HUDEP-2 (cell line): ENCODE measurements around the gene OR1J4.
A peak's percentile ranks its signal among the peaks of the same experiment; 100 is the strongest.
"Not testable (repeated sequence)": the region's sequence is repeated elsewhere in the genome, so short reads cannot be mapped to it uniquely, and the experiment has no call there.

Experiments used
- DNase-seq, 76 experiments: peaks; one replicate each; lab custom pipeline; 2025; ENCODE audit not compliant: unreplicated experiment in 76 of 76; lab: John Stamatoyannopoulos, UW

Gene OR1J4, protein sequence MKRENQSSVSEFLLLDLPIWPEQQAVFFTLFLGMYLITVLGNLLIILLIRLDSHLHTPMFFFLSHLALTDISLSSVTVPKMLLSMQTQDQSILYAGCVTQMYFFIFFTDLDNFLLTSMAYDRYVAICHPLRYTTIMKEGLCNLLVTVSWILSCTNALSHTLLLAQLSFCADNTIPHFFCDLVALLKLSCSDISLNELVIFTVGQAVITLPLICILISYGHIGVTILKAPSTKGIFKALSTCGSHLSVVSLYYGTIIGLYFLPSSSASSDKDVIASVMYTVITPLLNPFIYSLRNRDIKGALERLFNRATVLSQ

DNA sequence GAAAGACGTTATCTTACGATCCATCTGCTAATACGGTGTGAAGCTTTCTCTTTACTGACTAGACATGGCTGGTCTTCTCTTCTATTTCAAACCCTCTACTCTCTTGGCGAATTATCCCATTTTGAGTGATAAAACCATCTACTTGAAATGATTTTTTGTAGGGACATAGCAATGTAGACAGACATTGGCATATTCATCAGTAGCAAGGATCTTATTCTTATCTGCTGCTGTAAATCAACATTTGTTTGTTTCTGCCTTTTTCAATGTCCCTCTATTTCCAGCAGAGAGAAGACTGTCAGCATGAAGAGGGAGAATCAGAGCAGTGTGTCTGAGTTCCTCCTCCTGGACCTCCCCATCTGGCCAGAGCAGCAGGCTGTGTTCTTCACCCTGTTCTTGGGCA, at the start of gene OR1J4:
OR1J4 (plus strand) TSS at position 301 of the 400 bp plus-strand sequence; CDS start at position 301, 0 bp downstream.
- no peak for DNase-seq

DNA sequence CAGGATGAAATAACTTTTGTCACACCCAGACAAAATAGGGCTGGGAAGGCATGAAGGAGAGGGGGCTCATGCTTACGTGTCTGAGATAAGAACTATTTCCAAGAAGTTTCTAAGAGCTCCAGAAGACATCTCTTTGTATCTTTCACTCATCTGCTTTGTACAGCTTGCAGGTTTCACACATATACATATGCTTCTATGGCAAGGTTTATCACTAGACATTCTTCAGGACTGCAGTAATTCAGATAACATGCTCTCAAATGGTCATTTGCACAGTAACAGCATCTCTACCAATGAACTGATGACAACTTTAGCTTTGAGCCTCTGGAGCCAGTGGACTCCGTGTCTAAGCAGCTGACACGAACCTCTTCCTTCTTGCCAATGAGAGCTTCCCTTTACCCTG, 44.4 kb upstream of the OR1J4 start:
- DNase-seq: peak in 18 of 76 experiments; percentile 2 to 65 (median 20)

DNA sequence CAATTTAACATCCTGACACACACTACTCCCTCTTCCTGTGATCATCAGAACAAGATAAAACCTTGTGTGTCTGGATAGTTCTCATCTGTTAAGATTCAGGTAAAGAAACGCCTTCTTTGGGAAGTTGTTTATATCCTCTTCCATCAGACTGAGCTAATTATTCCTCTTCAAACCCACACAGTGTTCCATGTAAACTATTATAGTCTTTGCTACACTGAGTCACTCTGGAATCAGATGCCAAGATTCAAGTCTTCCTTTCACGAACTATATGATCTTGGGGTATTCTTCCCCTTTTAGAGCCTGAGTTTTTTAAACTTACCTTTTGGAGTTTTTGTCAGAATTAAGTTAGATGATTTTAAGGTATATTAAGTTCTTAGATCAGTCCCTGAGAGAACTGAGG, 43.2 kb upstream of the OR1J4 start:
- DNase-seq: no peak

DNA sequence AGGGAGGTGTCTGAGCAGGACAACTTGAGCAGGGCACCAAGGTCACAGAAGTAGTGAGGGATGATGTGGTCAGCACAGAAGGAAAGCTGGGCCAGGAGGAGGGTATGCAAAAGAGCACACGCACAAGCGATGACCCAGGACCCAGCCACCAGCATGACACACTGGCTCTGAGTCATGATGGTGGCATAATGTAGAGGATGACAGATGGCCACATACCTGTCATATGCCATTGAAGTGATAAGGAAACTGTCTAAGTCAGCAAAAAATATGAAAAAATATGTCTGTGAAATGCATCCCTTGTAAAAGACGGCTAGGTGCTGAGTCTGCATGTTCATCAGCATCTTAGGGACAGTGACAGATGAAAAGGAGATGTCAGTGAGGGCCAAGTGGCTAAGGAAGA, 41.6 kb upstream of the OR1J4 start:
- DNase-seq: no peak

DNA sequence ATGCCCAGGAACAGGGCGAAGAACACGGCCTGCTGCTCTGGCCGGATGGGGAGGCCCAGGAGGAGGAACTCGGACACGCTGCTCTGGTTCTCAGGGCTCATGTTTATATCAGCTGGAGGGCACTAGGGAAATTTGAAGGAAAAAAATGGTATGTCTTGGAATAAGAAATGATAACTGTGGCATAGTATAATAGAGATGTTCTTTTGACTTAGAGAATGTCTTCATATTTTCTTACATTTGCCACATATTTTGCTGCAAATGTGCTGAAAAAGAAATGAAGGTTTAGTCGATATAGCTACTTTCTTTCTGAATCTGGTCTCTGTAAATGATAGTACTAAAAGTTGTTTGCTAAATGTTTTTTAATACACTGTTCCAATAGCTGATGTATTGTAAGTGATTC, 41.1 kb upstream of the OR1J4 start, which contains the start of gene OR1J1:
OR1J1 (minus strand) TSS at position 101 of the 400 bp plus-strand sequence; CDS start at position 101, 0 bp downstream.
- DNase-seq: no peak

DNA sequence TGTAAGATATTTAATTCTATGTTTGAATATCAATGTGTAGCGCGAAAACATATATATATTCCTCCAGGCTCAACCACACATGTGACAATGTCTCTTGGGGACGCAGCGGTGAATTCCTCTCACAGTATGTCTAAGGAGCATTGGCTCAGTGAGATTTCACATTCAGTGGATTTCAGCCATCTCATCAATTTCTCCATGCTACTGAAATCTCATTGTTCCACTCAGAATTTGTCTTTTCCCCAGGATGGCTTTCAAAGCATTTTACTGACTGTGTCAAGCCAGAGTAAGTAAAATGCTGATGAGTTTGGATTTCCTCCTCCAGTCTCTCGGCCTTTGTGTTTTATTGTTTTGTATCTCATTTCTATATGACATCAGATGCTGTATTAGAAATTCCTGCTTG, 39.9 kb upstream of the OR1J4 start:
- no peak for DNase-seq

DNA sequence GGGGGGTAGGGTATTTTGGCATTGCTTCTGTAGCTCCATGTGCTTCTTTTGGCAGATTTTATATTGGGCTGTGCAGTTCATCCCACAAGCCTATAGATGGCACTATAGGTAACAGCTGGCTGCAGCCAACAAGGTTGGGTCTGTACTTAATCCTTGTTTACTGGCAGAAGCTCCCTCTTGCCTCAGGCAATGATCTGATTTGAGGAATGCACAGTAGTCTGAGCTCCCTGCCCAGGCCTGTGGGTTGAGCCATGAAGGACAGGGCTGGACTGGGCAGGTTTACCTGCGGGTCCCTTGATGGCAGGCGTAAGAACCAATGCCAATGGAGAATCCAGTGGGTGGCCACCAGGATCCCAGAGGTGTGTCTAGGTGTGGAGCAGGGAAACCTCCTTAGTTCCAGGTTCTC, 20.1 kb upstream of the OR1J4 start:
- DNase-seq: peak in 26 of 76 experiments; percentile 1 to 52 (median 20)

DNA sequence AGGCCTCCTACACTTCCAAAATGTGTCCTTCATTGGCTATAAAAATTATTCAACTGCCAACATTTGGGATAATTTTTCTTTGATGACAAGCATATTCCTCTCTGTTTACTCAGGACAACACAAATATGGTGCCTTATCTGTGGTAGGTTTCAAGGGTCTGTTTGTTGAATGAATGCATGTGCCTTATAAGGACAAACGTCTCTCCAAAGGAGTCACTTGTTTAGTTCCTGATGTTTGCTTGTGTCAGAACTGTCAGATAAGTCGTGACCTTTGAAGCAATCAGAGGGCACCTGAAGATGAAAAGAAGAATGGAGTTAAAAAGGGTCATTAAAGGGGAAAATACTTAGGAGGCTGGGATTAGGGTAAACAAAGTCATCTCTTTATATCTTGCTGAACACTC, 12.0 kb upstream of the OR1J4 start:
- DNase-seq: no peak

DNA sequence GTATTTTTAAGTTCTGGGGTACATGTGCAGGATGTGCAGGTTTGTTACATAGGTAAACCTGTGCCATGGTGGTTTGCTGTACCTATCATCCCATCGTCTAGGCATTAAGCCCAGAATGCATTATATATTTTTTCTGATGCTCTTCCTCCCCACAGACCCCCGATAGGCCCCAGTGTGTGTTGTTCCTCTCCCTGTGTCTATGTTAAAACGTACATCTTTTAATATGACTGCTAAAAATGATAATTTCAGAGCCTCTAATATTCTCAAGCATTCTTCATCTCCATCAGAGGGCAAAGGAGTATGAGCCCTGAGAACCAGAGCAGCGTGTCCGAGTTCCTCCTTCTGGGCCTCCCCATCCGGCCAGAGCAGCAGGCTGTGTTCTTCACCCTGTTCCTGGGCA, 8.4 kb upstream of the OR1J4 start, which contains the start of gene OR1J2:
OR1J2 (plus strand) TSS at position 301 of the 400 bp plus-strand sequence; CDS start at position 301, 0 bp downstream.
- DNase-seq: no peak

DNA sequence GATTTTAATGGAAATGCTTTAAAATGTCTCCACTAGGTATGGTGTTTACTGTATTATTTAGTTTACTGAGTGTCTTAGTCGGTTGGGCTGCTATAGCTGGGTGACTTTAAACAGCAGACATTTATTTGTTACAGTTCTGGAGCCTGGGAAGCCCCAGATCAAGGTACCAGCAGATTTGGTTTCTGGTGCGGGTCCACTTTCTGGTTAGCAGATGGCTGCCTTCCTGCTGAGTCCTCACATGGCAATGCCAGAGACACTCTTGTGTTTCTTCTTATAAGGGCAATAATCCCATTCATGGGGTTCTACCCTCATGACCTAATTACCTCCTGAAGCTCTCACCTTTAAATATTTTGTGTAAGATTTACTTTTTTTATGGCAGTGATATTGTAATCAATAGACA, 715 bp upstream of the OR1J4 start:
- no peak for DNase-seq

DNA sequence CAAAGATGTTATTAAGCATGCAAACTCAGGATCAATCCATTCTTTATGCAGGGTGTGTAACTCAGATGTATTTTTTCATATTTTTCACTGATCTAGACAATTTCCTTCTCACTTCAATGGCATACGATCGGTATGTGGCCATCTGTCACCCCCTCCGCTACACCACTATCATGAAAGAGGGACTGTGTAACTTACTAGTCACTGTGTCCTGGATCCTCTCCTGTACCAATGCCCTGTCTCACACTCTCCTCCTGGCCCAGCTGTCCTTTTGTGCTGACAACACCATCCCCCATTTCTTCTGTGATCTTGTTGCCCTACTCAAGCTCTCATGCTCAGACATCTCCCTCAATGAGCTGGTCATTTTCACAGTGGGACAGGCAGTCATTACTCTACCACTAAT, 435 bp downstream of the OR1J4 start:
- no peak for DNase-seq

DNA sequence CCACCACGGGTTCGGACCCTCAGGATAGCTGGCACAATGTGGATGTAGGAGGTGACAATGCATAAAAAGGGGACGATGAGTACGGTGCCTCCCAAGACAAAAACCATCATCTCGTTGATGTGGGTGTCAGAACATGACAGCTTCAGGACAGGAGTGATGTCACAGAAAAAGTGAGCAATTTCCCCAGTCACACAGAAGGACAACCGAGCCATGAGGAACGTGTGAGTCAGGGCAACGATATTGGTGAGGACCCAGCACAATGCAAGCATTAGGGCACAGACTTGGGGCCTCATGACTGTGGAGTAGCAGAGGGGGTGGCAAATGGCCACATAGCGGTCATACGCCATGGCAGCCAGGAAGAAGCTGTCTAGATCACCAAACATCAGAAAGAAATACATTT, 7.7 kb downstream of the OR1J4 start:
- no peak for DNase-seq

DNA sequence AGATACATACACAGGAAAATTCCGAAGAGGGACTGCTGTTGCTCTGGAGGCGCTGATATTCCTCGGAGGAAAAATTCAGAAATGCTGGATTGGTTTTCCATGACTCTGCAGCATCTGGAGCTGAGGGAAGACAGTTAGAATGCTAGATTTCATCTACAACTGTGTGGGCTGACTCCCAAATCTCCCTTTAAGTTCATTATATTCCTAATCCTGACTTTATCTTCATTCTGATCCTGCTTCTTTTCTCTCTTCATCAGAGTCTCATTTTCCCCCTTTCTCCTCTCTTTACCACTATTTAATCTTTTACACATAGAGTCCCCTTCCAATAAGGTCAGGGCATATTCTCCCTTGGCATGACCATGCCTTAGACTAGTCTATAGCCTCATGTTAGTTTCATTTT, 8.3 kb downstream of the OR1J4 start, which contains the start of gene OR1N1:
OR1N1 (minus strand) TSS at position 101 of the 400 bp plus-strand sequence; CDS start at position 101, 0 bp downstream.
- DNase-seq: no peak

DNA sequence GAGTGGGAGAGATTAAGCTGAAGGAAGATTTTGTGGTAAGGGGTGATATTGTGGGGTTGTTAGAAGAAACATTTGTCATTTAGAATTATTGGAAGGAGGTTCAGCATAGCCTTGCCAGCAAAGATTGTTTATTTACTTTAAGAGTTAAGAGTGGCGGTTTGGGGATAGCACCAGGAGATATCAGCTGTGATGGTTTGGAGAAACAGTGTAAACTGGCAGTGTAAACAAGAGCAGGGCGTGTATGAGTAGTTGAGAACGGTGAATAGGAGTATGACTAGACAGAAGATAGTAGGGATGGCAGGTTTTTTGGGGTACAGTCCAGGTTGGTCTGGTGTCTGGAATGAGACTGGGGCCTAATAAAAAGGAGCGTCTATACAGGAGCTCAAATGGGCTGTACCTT, 12.2 kb downstream of the OR1J4 start:
- DNase-seq: not testable (repeated sequence)

DNA sequence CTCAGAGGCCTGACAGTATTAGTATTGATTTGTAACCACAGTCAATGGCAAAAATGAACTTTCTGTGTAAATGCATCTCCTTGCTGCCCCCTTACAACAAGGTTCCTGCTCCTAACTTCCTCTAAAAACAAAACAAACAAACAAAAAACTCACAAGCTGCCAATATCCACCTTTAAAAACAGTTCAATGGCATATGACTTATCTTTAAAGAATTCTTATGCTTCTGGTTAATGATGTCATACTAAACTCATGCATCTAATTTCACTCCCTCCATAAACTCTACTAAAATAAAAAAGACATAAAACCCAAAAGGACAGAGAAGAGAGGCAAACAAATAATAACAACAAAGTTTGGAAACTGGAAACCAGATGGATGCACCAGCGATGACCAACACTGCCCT, 17.2 kb downstream of the OR1J4 start:
- no peak for DNase-seq

DNA sequence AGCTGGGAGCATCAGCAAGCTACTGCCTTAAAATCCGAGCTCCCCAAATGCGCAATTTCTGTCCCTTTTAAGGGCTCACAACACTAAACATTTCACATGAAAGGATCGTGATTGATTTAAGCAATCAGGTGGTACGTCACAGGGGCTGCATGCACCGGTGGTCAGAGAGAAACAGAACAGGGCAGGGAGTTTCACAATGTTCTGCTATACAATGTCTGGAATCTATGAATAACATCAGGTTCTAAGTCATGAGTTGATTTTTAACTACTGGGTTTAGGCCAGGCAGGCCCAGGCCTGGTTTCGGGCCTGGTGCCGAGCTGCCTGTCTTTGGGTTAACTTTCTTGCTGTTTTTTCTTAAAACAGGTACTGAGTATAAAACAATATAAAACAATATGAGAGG, 18.1 kb downstream of the OR1J4 start:
- DNase-seq: not testable (repeated sequence)

DNA sequence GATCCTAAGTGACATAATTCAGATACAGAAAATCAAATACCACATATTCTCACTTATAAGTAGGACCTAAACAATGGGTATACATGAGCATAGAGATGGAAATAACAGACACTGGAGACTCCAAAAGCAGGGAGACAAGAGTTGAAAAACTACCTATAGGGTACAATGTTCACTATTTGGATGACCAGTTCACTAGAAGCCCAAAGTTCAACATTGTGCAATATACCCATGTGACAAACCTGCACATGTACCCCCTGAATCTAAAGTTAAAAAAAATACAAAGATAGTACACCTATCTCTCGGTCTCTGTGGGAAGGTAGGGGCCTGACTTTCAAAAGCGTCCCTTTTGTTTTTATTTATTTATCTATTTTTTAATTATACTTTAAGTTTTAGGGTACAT, 19.8 kb downstream of the OR1J4 start:
- DNase-seq: no peak

DNA sequence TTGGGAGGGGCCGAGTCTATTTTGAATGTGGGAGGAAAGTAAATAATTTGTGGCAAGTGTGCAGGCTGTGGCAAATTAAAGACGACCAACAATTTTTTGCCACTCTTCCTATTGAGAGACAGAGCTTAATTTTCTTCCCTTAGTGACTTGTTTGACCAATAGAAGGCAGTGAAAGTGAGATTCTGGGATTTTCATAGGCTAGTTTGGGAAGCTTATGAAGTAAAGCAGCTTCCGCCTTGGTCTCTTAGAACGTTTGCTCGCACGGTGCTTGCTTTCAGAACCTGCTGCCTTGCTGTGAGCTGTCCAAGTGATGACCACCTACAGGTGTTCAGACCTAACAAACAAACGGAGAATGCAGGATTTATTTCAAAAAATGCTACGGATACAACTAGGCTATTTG, 27.3 kb downstream of the OR1J4 start:
- no peak for DNase-seq

DNA sequence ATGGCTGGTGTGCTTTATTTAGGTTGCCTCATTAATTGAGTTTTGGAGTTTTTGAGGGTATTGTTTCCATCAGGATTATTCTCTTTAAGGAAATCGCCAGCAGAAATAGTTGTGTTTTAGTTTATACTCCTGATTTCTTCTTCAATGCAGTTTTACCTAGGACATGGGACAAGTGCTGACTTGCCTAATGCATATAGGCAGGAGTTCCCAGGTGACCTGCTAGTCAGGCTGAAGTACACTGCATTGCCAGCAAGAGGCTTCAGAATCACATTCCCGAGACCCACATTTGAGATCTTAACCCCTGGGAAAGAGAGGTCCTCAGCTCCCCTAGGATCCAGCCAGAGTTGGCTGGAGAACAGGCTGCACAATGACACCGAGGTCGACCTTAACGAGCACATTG, 32.4 kb downstream of the OR1J4 start:
- DNase-seq: no peak

DNA sequence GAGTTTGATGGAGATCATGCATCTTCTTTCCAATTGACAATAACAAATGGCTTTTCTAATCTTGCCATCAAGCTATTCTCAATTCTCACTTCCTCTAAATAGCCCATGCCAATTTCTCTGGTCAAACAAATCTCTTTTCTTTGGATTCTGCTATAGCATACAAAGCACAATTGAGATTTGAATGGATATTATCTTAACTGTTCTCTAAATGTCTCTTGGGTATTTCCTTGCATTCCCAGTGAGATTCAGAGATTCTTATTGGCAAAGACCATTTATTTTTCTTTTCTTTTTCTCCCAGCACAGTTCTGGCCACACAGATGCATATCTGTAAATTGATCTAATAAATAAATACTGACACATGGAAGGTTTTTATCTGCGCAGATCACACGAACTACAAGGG, 33.9 kb downstream of the OR1J4 start, which contains the start of gene OR1N2:
OR1N2 (plus strand) TSS at position 301 of the 400 bp plus-strand sequence. CDS start 100 bp downstream, outside the sequence.
- DNase-seq: no peak

DNA sequence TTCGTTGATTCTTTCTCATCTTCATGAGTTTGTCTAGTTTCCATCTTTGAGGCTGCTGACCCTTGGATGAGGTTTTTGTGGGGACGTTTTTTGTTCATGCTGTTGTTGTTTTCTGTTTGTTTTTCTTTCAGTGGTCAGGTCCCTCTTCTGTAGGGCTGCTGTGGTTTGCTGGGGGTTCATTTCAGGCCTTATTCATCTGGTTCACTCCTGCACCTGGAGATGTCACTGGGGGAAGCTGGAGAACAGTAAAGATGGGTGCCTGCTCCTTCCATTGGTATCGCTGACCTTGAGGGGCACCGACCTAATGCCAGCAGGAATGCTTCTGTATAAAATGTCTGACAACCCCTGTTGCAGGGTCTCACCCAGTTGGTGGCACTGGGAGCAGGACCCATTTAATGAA, 42.5 kb downstream of the OR1J4 start:
- DNase-seq: no peak

DNA sequence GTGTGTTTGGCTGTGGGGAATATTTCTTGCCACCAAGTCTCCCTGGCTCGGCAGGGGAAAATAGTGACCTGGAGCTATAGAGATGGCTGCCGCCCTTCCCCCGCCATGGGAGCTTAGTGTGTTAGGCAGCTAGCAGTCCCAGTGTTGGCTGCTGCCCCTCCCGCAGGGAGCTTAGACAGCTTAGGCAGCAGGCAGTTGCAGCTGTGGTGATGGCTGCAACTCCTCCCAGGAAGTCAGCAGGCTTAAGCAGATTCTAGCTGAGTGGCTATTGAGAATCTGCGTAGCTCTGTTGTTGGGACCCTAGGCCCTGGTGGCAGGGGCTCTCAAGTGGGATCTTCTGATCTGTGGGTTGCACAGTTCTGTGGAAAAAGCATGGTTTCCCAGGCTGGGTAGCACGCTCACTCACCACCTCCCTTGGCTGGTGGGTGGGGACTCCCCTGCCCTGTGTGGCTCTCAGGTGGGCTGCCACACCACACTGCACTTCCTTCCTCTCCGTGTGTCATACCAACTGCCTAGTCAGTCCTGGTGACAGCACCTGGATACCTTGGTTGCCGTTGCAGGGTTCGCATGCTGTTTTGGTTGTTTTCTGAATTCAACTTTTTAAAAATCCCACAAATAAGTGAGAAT, 43.3 kb downstream of the OR1J4 start:
- DNase-seq: no peak
